ENCODE results near the gene NAALADL2. TPM values are rescaled to one million over a fixed set of nuclear protein-coding genes. Genes with fewer than 3 reads are reported as not detected.

The NAALADL2 gene
- total and polyA plus RNA-seq, 2 donors (not counting 3 experiments of a cell fraction or from before 2014, with no cell fraction given): 1.1 to 4.0 TPM

DNA sequence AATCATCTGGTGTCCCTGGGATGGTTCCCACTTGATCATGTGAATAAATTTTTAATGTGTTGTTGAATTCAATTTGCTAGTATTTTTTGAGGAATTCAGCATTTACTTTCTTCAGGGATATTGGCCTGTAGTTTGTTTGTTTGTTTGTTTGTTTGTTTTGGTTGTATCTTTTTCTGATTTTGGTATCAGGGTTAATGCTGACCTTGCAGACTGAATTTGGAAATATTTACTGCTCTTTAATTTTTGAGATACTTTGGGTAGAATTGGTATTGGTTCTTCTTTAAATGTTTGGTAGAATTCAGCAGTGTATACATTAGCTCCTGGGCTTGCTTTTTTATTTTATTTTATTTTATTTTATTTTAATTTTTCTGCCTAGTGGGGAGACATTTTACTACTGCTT, 803.7 kb downstream of the NAALADL2 start:
- FAIRE-seq: no peak
- TF ChIP-seq POLR2AphosphoS5 (IDR thresholded peaks at IDR 0.05; ENCODE audit: insufficient read depth, low read depth, low read length) (no peak), MAX (IDR thresholded peaks at IDR 0.05; ENCODE audit: insufficient read depth, insufficient read length) (no peak), MYC (IDR thresholded peaks at IDR 0.05; ENCODE audit: low read depth, low read length) (no peak), GATA2 (IDR thresholded peaks at IDR 0.05; ENCODE audit: insufficient read depth, insufficient read length, low read depth, low read length) (no peak), JUN (IDR thresholded peaks at IDR 0.05; ENCODE audit: borderline replicate concordance, insufficient read depth, insufficient read length, low read depth) (no peak), FOS (IDR thresholded peaks at IDR 0.05; ENCODE audit: borderline replicate concordance, insufficient read depth, low read length) (no peak), CTCF (IDR thresholded peaks at IDR 0.05; ENCODE audit: extremely low read depth in 1 of 2, insufficient read depth in 1 of 2, low read depth in 1 of 2, low read length in 2 of 2) (no peak), EZH2 (IDR thresholded peaks at IDR 0.05; ENCODE audit: borderline replicate concordance, low read depth, low read length, severe bottlenecking) (no peak), POLR2A (IDR thresholded peaks at IDR 0.05; ENCODE audit: low read depth, low read length) (no peak)

More for the DNA sequence above, 803.7 kb downstream of the NAALADL2 start:
- BruUV-seq (replicated peaks): no TSS peak
- no peaks in the 10 kb centered on the region for H4K20me1 ChIP-seq (replicated peaks; ENCODE audit: control insufficient read depth, extremely low read depth, insufficient read depth, low read length)
- no peak overlapping the region for H3K4me2 ChIP-seq (ENCODE audit: insufficient read depth, low read length)
- no peaks in the 10 kb centered on the region for H3K36me3 ChIP-seq (ENCODE audit: control insufficient read depth in 2 of 2, extremely low read depth in 1 of 2, insufficient read depth in 2 of 2, low read length in 2 of 2)
- DNase-seq (ENCODE audit: low read depth, low spot score): no peak
- no peaks in the 10 kb centered on the region for H3K79me2 ChIP-seq (ENCODE audit: control insufficient read depth, insufficient read depth, low read length)
- ChIA-PET POLR2A (no interaction called here), CTCF (interaction anchor here (1.0 kb wide), 1 partner anchor 14 kb away, joined by 3 read pairs; no protein-coding TSS in a partner anchor)
- no peaks in the 10 kb centered on the region for H3K27me3 ChIP-seq (ENCODE audit: control insufficient read depth in 2 of 2, insufficient read depth in 2 of 2, low read length in 2 of 2)
- intact Hi-C loops (cut with micrococcal nuclease) (no loop called here), dilution Hi-C loops (cut with MboI; ENCODE audit: extremely low pct_ligation_motif_present, low sequenced_read_pairs) (no loop called here)
- no peaks in the 10 kb centered on the region for H3K9me3 ChIP-seq (replicated peaks; ENCODE audit: control insufficient read depth, insufficient read depth, low read length)
- no peaks in the 10 kb centered on the region for H3K9me1 ChIP-seq (replicated peaks; ENCODE audit: control insufficient read depth, extremely low read depth, insufficient read depth, low read length)
- no peak overlapping the region for H2AFZ ChIP-seq (ENCODE audit: low read depth, low read length)
- H3K9ac ChIP-seq (replicated peaks; ENCODE audit: extremely low read depth, insufficient read depth, low read length): no peak overlapping the region
- H3K27ac ChIP-seq (ENCODE audit: insufficient read depth, low read depth, low read length): no peak overlapping the region
- no peaks in the 10 kb centered on the region for H3K4me1 ChIP-seq (ENCODE audit: control insufficient read depth, extremely low read depth, insufficient read depth, low read length)
- no peak overlapping the region for H3K4me3 ChIP-seq (replicated peaks in 1 of 3; ENCODE audit: insufficient read depth in 1 of 3, low read depth in 1 of 3, low read length in 3 of 3)

Measured in endothelial cell of umbilical vein (primary cell).